BJ (cell line): ENCODE measurements around the gene MMP2. TPM values are rescaled to one million over a fixed set of nuclear protein-coding genes. Genes with fewer than 3 reads are reported as not detected.

Experiments used
- CTCF ChIA-PET: fragments of 350-600 bp; formaldehyde crosslinking; extraction: SDS; loops from one replicate; lab custom pipeline; 2021; ENCODE audit warnings: antibody characterized with exemption, inconsistent platforms; lab: Yijun Ruan, JAX
- POLR2A ChIA-PET: fragments of 300-600 bp; sonication (Branson Sonifier 250); formaldehyde crosslinking; extraction: SDS; loops from one replicate; lab custom pipeline; 2021; ENCODE audit warnings: antibody characterized with exemption; lab: Charles Lee
- DNase-seq: peaks from one replicate; pipeline ENCODE4 v3.0.0-alpha.2; 2011; ENCODE audit warnings: low read depth
- H3K27me3 ChIP-seq: 2 replicates; pipeline ENCODE4 v1.6.0; 2011; ENCODE audit warnings: low read length; ENCODE audit not compliant: control insufficient read depth, insufficient read depth
- H3K36me3 ChIP-seq: 2 replicates; pipeline ENCODE4 v1.5.1; 2011; ENCODE audit warnings: low read length; ENCODE audit not compliant: control insufficient read depth, insufficient read depth
- H3K4me3 ChIP-seq: 2 replicates; pipeline ENCODE4 v1.5.1; 2011; ENCODE audit warnings: low read depth, mild to moderate bottlenecking, control low read depth, low read length
- polyA plus RNA-seq: library from polyadenylated mRNA; depleted of rRNA; stranded (reverse); fragments of >200 nt; gene quantifications from 2 replicates; pipeline ENCODE4 v1.2.3, GENCODE V29; 2011
- TF ChIP-seq, protein P1 (sequence below): IDR thresholded peaks from 2 replicates; pipeline ENCODE4 v1.5.1; 2011; ENCODE audit warnings: low read depth, mild to moderate bottlenecking, control low read depth, inconsistent platforms, low read length, moderate library complexity; ENCODE audit not compliant: insufficient read depth

Gene MMP2
- polyA plus RNA-seq, 1 experiment: 1,609 TPM

- Histone ChIP-seq H3K27me3 (no peaks in the 10 kb centered on the region), H3K4me3 (no peak overlapping the region), H3K36me3 (peaks cover 62% of the 10 kb centered on the region)
- TF ChIP-seq, protein P1, sequence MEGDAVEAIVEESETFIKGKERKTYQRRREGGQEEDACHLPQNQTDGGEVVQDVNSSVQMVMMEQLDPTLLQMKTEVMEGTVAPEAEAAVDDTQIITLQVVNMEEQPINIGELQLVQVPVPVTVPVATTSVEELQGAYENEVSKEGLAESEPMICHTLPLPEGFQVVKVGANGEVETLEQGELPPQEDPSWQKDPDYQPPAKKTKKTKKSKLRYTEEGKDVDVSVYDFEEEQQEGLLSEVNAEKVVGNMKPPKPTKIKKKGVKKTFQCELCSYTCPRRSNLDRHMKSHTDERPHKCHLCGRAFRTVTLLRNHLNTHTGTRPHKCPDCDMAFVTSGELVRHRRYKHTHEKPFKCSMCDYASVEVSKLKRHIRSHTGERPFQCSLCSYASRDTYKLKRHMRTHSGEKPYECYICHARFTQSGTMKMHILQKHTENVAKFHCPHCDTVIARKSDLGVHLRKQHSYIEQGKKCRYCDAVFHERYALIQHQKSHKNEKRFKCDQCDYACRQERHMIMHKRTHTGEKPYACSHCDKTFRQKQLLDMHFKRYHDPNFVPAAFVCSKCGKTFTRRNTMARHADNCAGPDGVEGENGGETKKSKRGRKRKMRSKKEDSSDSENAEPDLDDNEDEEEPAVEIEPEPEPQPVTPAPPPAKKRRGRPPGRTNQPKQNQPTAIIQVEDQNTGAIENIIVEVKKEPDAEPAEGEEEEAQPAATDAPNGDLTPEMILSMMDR: no peak
- ChIA-PET CTCF (interaction anchor here (0.7 to 2.9 kb wide), 4 partner anchors 15 to 219 kb away, joined by 3 to 8 read pairs (median 3); no protein-coding TSS in a partner anchor), POLR2A (interaction anchor here (0.6 kb wide), 1 partner anchor 8 kb away, joined by 5 read pairs; the partner anchor contains the start of gene MMP2)
- DNase-seq: peak; percentile 96
Measured at GRCh38 chr16:55487048-55487803, 8.2 kb downstream of the MMP2 start.

DNA sequence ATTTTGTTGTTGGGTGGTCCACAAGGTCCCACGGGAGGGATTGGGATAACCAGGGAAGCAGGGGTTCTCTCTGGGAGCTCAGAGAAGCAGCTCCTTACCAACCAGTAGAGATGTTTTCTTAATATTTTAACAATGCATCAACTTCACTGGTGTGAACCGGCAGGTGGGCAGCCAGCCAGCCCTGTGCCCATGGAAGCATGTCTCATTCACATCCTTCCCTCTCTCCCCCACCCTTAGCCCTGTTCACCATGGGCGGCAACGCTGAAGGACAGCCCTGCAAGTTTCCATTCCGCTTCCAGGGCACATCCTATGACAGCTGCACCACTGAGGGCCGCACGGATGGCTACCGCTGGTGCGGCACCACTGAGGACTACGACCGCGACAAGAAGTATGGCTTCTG is 9.3 kb downstream of the MMP2 start:
- no peaks in the 10 kb centered on the region for H3K27me3 ChIP-seq
- peaks cover 65% of the 10 kb centered on the region for H3K36me3 ChIP-seq
- TF ChIP-seq, protein P1: no peak
- H3K4me3 ChIP-seq: no peak overlapping the region
- no peak for DNase-seq
- ChIA-PET POLR2A (no interaction called here), CTCF (interaction anchor here (1.2 to 2.9 kb wide), 3 partner anchors 14 to 23 kb away, joined by 3 to 8 read pairs (median 3); no protein-coding TSS in a partner anchor)

- Histone ChIP-seq H3K27me3 (no peaks in the 10 kb centered on the region), H3K36me3 (peaks cover 61% of the 10 kb centered on the region), H3K4me3 (no peak overlapping the region)
- TF ChIP-seq, protein P1: no peak
- no peak for DNase-seq
- ChIA-PET CTCF (interaction anchor here (1.4 to 1.7 kb wide), 2 partner anchors 20 to 24 kb away, joined by 3 to 6 read pairs; no protein-coding TSS in a partner anchor), POLR2A (no interaction called here)
Measured at GRCh38 chr16:55489119-55489955, 10.3 kb downstream of the MMP2 start.

DNA sequence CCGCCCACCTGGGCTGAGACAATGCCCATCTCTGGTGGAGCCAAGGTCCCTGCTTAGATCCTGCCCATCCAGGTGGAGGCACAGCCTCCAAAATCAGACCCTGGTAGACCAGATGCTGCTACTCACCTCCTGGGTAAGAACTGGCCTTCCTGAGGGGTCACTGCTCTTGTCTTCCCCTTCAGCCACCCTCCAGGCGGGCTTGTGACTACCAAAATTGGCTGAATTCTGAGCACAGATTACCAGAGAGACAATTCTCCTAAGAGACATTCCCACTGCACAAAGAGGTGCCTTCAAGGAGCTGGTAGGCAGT is 10.9 kb downstream of the MMP2 start:
- ChIA-PET POLR2A (no interaction called here), CTCF (interaction anchor here (1.7 kb wide), 1 partner anchor 25 kb away, joined by 6 read pairs; no protein-coding TSS in a partner anchor)
- TF ChIP-seq, protein P1: no peak
- H3K27me3 ChIP-seq: no peaks in the 10 kb centered on the region
- H3K36me3 ChIP-seq: peaks cover 58% of the 10 kb centered on the region
- DNase-seq: no peak
- H3K4me3 ChIP-seq: no peak overlapping the region

GRCh38 chr16:55490301-55490700 is 11.3 kb downstream of the MMP2 start:
- Histone ChIP-seq H3K36me3 (peaks cover 54% of the 10 kb centered on the region), H3K27me3 (no peaks in the 10 kb centered on the region), H3K4me3 (no peak overlapping the region)
- TF ChIP-seq, protein P1: no peak
- DNase-seq: no peak
- ChIA-PET CTCF (interaction anchor here (1.7 kb wide), 1 partner anchor 25 kb away, joined by 6 read pairs; no protein-coding TSS in a partner anchor), POLR2A (interaction anchor here (0.6 kb wide), 1 partner anchor 10 kb away, joined by 3 read pairs; no protein-coding TSS in a partner anchor)
